Sigmoid colon (tissue), 7 donors: Measurements from ENCODE around the gene SERPINA6. TPM values are rescaled to one million over a fixed set of nuclear protein-coding genes. Genes with fewer than 3 reads are reported as not detected.
A peak's percentile ranks its signal among the peaks of the same experiment; 100 is the strongest.

Experiments
- DNase-seq: peaks from one replicate; pipeline ENCODE4 v3.0.0-alpha.2; 2019
- H3K27ac ChIP-seq, 4 donors: fragments of 200-600 bp; sonication (generic); one replicate each; pipeline ENCODE4 v1.5.1; 2016 to 2019; ENCODE audit warnings: mild to moderate bottlenecking in 1 of 4
- H3K27me3 ChIP-seq, 3 donors: fragments of 200-600 bp; sonication (generic); one replicate each; pipeline ENCODE4 v1.5.1; 2019; ENCODE audit warnings: mild to moderate bottlenecking in 1 of 3
- H3K36me3 ChIP-seq, 4 donors: fragments of 200-600 bp; sonication (generic); one replicate each; pipeline ENCODE4 v1.5.1; 2016 to 2019
- H3K4me1 ChIP-seq, 4 donors: fragments of 200-600 bp; sonication (generic); one replicate each; pipeline ENCODE4 v1.5.1; 2017 to 2019
- H3K4me3 ChIP-seq, 4 donors: fragments of 200-600 bp; sonication (generic); one replicate each; pipeline ENCODE4 v1.5.1; 2017 to 2019; ENCODE audit warnings: mild to moderate bottlenecking in 2 of 4, moderate library complexity in 1 of 4
- H3K9me3 ChIP-seq, 4 donors: fragments of 200-600 bp in 3 of 4; sonication (generic) in 3 of 4; one replicate each; pipeline versions ENCODE4 v1.5.1 to v1.6.1; 2013 to 2019
- CTCF ChIP-seq, 4 experiments: fragments of 450-650 bp in 3 of 4; fragments of 200-600 bp in 1 of 4; IDR thresholded peaks; one replicate each; pipeline ENCODE4 v1.5.1; 2016 to 2019; ENCODE audit warnings: antibody characterized with exemption in 4 of 4, mild to moderate bottlenecking in 3 of 4, moderate library complexity in 2 of 4
- EP300 ChIP-seq, 4 donors: sonication (generic); formaldehyde crosslinking; IDR thresholded peaks; one replicate each; pipeline ENCODE4 v1.6.1; 2017; ENCODE audit warnings: antibody characterized with exemption in 4 of 4
- POLR2A ChIP-seq, 2 donors: fragments of 450-650 bp; IDR thresholded peaks; one replicate each; pipeline ENCODE4 v1.6.1; 2016; ENCODE audit warnings: antibody characterized with exemption in 2 of 2, mild to moderate bottlenecking in 2 of 2, moderate library complexity in 2 of 2
- POLR2AphosphoS5 ChIP-seq, 4 donors: sonication (generic); formaldehyde crosslinking; IDR thresholded peaks; one replicate each; pipeline ENCODE4 v1.6.1; 2017; ENCODE audit warnings: antibody characterized with exemption in 4 of 4
- WGBS, 2 donors: extraction: QIAGEN DNeasy Blood & Tissue Kit; methylation state at CpG; one replicate each; pipeline ENCODE4 v1.1.7; 2013; 5-methylcytosine and 5-hydroxymethylcytosine counted together
- intact Hi-C: fragments of 100-400 bp; cut with DNase I; formaldehyde crosslinking; loops from one replicate; pipeline ENCODE4 v1.15.1; 2023
- polyA plus RNA-seq, 3 donors: library from polyadenylated mRNA; stranded (reverse); fragments of 200-250 nt; gene quantifications; one replicate each; pipeline ENCODE4 v1.2.3, GENCODE V29; 2013
- total RNA-seq, 4 donors: library from RNA; depleted of rRNA; stranded (reverse); fragments of >200 nt; gene quantifications; one replicate each; pipeline ENCODE4 v1.1.0, GENCODE V29; 2016
- donor health status: healthy with polysubstance abuse.
- donor health status: Bipolar disorder and iron deficiency.
- donor health status: healthy.

SERPINA6 gene
- total and polyA plus RNA-seq, 7 donors, result 2.0 TPM; not detected in 6

- intact Hi-C loops, result no loop called here
- no peak overlapping the region for H3K27ac ChIP-seq
- no peaks in the 10 kb centered on the region for H3K36me3 ChIP-seq
- H3K9me3 ChIP-seq, result no peaks in the 10 kb centered on the region
- no peak for TF ChIP-seq POLR2A (IDR thresholded peaks at IDR 0.05)
- no peak for TF ChIP-seq EP300 (IDR thresholded peaks at IDR 0.05)
- TF ChIP-seq POLR2AphosphoS5 (IDR thresholded peaks at IDR 0.05), result no peak
- TF ChIP-seq CTCF (IDR thresholded peaks at IDR 0.05), result no peak
- WGBS, 2 donors, result 64 to 75% methylated on average over 7 of the region's 7 CpGs
- no peaks in the 10 kb centered on the region for H3K27me3 ChIP-seq
- no peak overlapping the region for H3K4me3 ChIP-seq
- H3K4me1 ChIP-seq, result no peaks in the 10 kb centered on the region
- no peak for DNase-seq
These were observed 37.9 kb upstream of the SERPINA6 start for GRCh38 chr14:94360945-94361565.

GRCh38 chr14:94357166-94357565 lies 34.0 kb upstream of the SERPINA6 start:
- no peak for DNase-seq
- no peaks in the 10 kb centered on the region for H3K9me3 ChIP-seq
- WGBS, 2 donors, result 63 to 71% methylated on average over 1 of the region's 1 CpG
- intact Hi-C loops, result loop anchor here (5.0 kb wide), 1 partner anchor 130 kb away; no protein-coding TSS in a partner anchor
- H3K4me3 ChIP-seq, result no peak overlapping the region
- H3K27me3 ChIP-seq, result no peaks in the 10 kb centered on the region
- no peaks in the 10 kb centered on the region for H3K4me1 ChIP-seq
- H3K27ac ChIP-seq, result no peak overlapping the region
- TF ChIP-seq POLR2A (IDR thresholded peaks at IDR 0.05), result no peak
- TF ChIP-seq CTCF (IDR thresholded peaks at IDR 0.05), result no peak
- TF ChIP-seq POLR2AphosphoS5 (IDR thresholded peaks at IDR 0.05), result no peak
- no peak for TF ChIP-seq EP300 (IDR thresholded peaks at IDR 0.05)
- H3K36me3 ChIP-seq, result no peaks in the 10 kb centered on the region

GRCh38 chr14:94356379-94357056 lies 33.4 kb upstream of the SERPINA6 start:
- DNase-seq, result no peak
- H3K4me3 ChIP-seq, result no peak overlapping the region
- H3K27me3 ChIP-seq, result no peaks in the 10 kb centered on the region
- intact Hi-C loops, result loop anchor here (5.0 kb wide), 1 partner anchor 131 kb away; no protein-coding TSS in a partner anchor
- 67 to 87% methylated on average over 5 of the region's 5 CpGs for WGBS, 2 donors
- no peaks in the 10 kb centered on the region for H3K36me3 ChIP-seq
- H3K9me3 ChIP-seq, result no peaks in the 10 kb centered on the region
- TF ChIP-seq POLR2A (IDR thresholded peaks at IDR 0.05), result no peak
- no peak for TF ChIP-seq POLR2AphosphoS5 (IDR thresholded peaks at IDR 0.05)
- TF ChIP-seq CTCF (IDR thresholded peaks at IDR 0.05), result no peak
- no peak for TF ChIP-seq EP300 (IDR thresholded peaks at IDR 0.05)
- no peak overlapping the region for H3K27ac ChIP-seq
- no peaks in the 10 kb centered on the region for H3K4me1 ChIP-seq

GRCh38 chr14:94355191-94355794 lies 32.2 kb upstream of the SERPINA6 start:
- H3K36me3 ChIP-seq, result no peaks in the 10 kb centered on the region
- H3K9me3 ChIP-seq, result no peaks in the 10 kb centered on the region
- H3K27ac ChIP-seq, result no peak overlapping the region
- intact Hi-C loops, result loop anchor here (5.0 kb wide), 1 partner anchor 132 kb away; no protein-coding TSS in a partner anchor
- no peaks in the 10 kb centered on the region for H3K4me1 ChIP-seq
- no peak for DNase-seq
- H3K27me3 ChIP-seq, result no peaks in the 10 kb centered on the region
- H3K4me3 ChIP-seq, result no peak overlapping the region
- 21 to 26% methylated on average over 15 of the region's 15 CpGs for WGBS, 2 donors
- no peak for TF ChIP-seq POLR2A (IDR thresholded peaks at IDR 0.05)
- TF ChIP-seq POLR2AphosphoS5 (IDR thresholded peaks at IDR 0.05), result no peak
- TF ChIP-seq EP300 (IDR thresholded peaks at IDR 0.05), result no peak
- TF ChIP-seq CTCF (IDR thresholded peaks at IDR 0.05), result peak in 1 of 4 experiments; percentile 27
